ENCODE results near the gene NEDD4L. TPM values are rescaled to one million over a fixed set of nuclear protein-coding genes. Genes with fewer than 3 reads are reported as not detected.

NEDD4L gene
- total RNA-seq, 2 donors from 2014 or later, result 149 to 212 TPM

- Histone ChIP-seq H3K9me3 (no peaks in the 10 kb centered on the region), H3K9ac (ENCODE audit: low read depth in 2 of 2, low read length in 2 of 2) (no peak overlapping the region)
- intact Hi-C loops (cut with DNase I), result no loop called here
These were observed 224.8 kb downstream of the NEDD4L start for GRCh38 chr18:58268849-58269248.

GRCh38 chr18:58269931-58270330 is 225.9 kb downstream of the NEDD4L start:
- H3K9ac ChIP-seq (ENCODE audit: low read depth in 2 of 2, low read length in 2 of 2), result no peak overlapping the region
- no peaks in the 10 kb centered on the region for H3K27me3 ChIP-seq
- no peak overlapping the region for H3K27ac ChIP-seq
- intact Hi-C loops (cut with DNase I), result no loop called here
- H3K9me3 ChIP-seq, result no peaks in the 10 kb centered on the region
- H3K4me1 ChIP-seq, result no peaks in the 10 kb centered on the region
- no peak overlapping the region for H3K4me3 ChIP-seq
- no peaks in the 10 kb centered on the region for H3K36me3 ChIP-seq
- DNase-seq, result no peak
- no peak for TF ChIP-seq CTCF (IDR thresholded peaks at IDR 0.05)

More at GRCh38 chr18:58268849-58269248, 224.8 kb downstream of the NEDD4L start:
- Histone ChIP-seq H3K4me3 (no peak overlapping the region), H3K27ac (no peak overlapping the region), H3K27me3 (no peaks in the 10 kb centered on the region), H3K36me3 (no peaks in the 10 kb centered on the region), H3K4me1 (no peaks in the 10 kb centered on the region)
- no peak for DNase-seq
- no peak for TF ChIP-seq CTCF (IDR thresholded peaks at IDR 0.05)

GRCh38 chr18:58270396-58270795 is 226.4 kb downstream of the NEDD4L start:
- no peak for DNase-seq
- Histone ChIP-seq H3K27me3 (no peaks in the 10 kb centered on the region), H3K9ac (ENCODE audit: low read depth in 2 of 2, low read length in 2 of 2) (no peak overlapping the region), H3K27ac (no peak overlapping the region), H3K36me3 (no peaks in the 10 kb centered on the region), H3K9me3 (no peaks in the 10 kb centered on the region), H3K4me3 (no peak overlapping the region), H3K4me1 (no peaks in the 10 kb centered on the region)
- TF ChIP-seq CTCF (IDR thresholded peaks at IDR 0.05), result no peak
- intact Hi-C loops (cut with DNase I), result no loop called here

- Histone ChIP-seq H3K27me3 (no peaks in the 10 kb centered on the region), H3K4me1 (no peaks in the 10 kb centered on the region), H3K9me3 (no peaks in the 10 kb centered on the region), H3K36me3 (no peaks in the 10 kb centered on the region), H3K4me3 (no peak overlapping the region), H3K27ac (no peak overlapping the region), H3K9ac (ENCODE audit: low read depth in 2 of 2, low read length in 2 of 2) (no peak overlapping the region)
- TF ChIP-seq CTCF (IDR thresholded peaks at IDR 0.05), result no peak
- intact Hi-C loops (cut with DNase I), result no loop called here
- DNase-seq, result no peak
These were observed 227.7 kb downstream of the NEDD4L start for GRCh38 chr18:58271770-58272169.

- TF ChIP-seq CTCF (IDR thresholded peaks at IDR 0.05), result no peak
- intact Hi-C loops (cut with DNase I), result no loop called here
- no peaks in the 10 kb centered on the region for H3K27me3 ChIP-seq
- no peak overlapping the region for H3K4me3 ChIP-seq
- DNase-seq, result no peak
- H3K9ac ChIP-seq (ENCODE audit: low read depth in 2 of 2, low read length in 2 of 2), result no peak overlapping the region
- H3K36me3 ChIP-seq, result no peaks in the 10 kb centered on the region
- no peak overlapping the region for H3K27ac ChIP-seq
- no peaks in the 10 kb centered on the region for H3K9me3 ChIP-seq
- H3K4me1 ChIP-seq, result no peaks in the 10 kb centered on the region
These were observed 228.2 kb downstream of the NEDD4L start for GRCh38 chr18:58272209-58272608.

Data from colonic mucosa (tissue), 4 donors.